HCT116 (cell line): ENCODE data around the gene GTF2F1.

Experiments
- CTCF ChIP-seq, 3 experiments: fragments of 200-600 bp in 1 of 3; sonication (generic) in 1 of 3; IDR thresholded peaks in 2 of 3; conservative IDR thresholded peaks in 1 of 3; 2 replicates each; pipeline ENCODE4 v1.5.1; 2012 to 2017; ENCODE audit warnings: low read depth in 2 of 3, low read length in 2 of 3, antibody characterized with exemption in 1 of 3, borderline replicate concordance in 1 of 3, control low read depth in 1 of 3, mild to moderate bottlenecking in 1 of 3, mixed read lengths in 1 of 3, mixed run types in 1 of 3, moderate library complexity in 1 of 3; ENCODE audit not compliant: insufficient read depth in 1 of 3
- EGR1 ChIP-seq: IDR thresholded peaks from 2 replicates; pipeline ENCODE4 v1.6.1; 2012; ENCODE audit warnings: low read depth
- EZH2 ChIP-seq: fragments of 200-600 bp; sonication (generic); IDR thresholded peaks from 2 replicates; pipeline ENCODE4 v1.6.1; 2017; ENCODE audit warnings: antibody characterized with exemption, mixed run types
- EZH2phosphoT487 ChIP-seq: fragments of 200-600 bp; IDR thresholded peaks from 2 replicates; pipeline ENCODE4 v1.6.1; 2018; ENCODE audit warnings: antibody characterized with exemption, borderline replicate concordance
- POLR2A ChIP-seq: IDR thresholded peaks from 2 replicates; pipeline ENCODE4 v1.7.0; 2011; ENCODE audit warnings: borderline replicate concordance; ENCODE audit not compliant: insufficient read depth, insufficient read length; ENCODE audit errors: extremely low read depth
- POLR2AphosphoS5 ChIP-seq: IDR thresholded peaks from 2 replicates; pipeline ENCODE4 v1.6.1; 2011; ENCODE audit warnings: mild to moderate bottlenecking, low read depth, low read length, moderate library complexity
- SIN3A ChIP-seq: IDR thresholded peaks from 2 replicates; pipeline ENCODE4 v1.6.1; 2012; ENCODE audit warnings: low read depth
- TCF7L2 ChIP-seq: IDR thresholded peaks from 2 replicates; pipeline ENCODE4 v1.7.0; 2011; ENCODE audit warnings: borderline replicate concordance, inconsistent platforms; ENCODE audit not compliant: insufficient read depth, insufficient read length; ENCODE audit errors: extremely low read depth
- ZBTB33 ChIP-seq: IDR thresholded peaks from 2 replicates; pipeline ENCODE4 v1.6.1; 2011; ENCODE audit warnings: mild to moderate bottlenecking, low read length, moderate library complexity; ENCODE audit not compliant: insufficient replicate concordance; ENCODE audit errors: extremely low read depth
- ZNF274 ChIP-seq: fragments of 200-500 bp; sonication (Bioruptor generic); IDR thresholded peaks from 2 replicates; pipeline ENCODE4 v1.6.1; 2014; ENCODE audit warnings: mild to moderate bottlenecking, low read depth, low read length, inconsistent platforms
- TF ChIP-seq, protein P1 (sequence below): IDR thresholded peaks from 2 replicates; pipeline ENCODE4 v1.6.1; 2012

GRCh38 chr19:6384381-6384780 is 8.6 kb downstream of the GTF2F1 start:
- TF ChIP-seq CTCF (IDR thresholded peaks at IDR 0.05 in 2 of 3, conservative IDR thresholded peaks at IDR 0.05 in 1 of 3; ENCODE audit: borderline replicate concordance in 1 of 3, insufficient read depth in 1 of 3, low read depth in 2 of 3, low read length in 2 of 3) (no peak), POLR2A (no peak), SIN3A (no peak), EZH2phosphoT487 (no peak), EZH2 (no peak), ZNF274 (no peak), TCF7L2 (no peak), ZBTB33 (no peak), POLR2AphosphoS5 (no peak), EGR1 (no peak)
- TF ChIP-seq, protein P1, sequence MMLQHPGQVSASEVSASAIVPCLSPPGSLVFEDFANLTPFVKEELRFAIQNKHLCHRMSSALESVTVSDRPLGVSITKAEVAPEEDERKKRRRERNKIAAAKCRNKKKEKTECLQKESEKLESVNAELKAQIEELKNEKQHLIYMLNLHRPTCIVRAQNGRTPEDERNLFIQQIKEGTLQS, result no peak
